Heart right ventricle (tissue), 16 donors: ENCODE results near the gene HYLS1. TPM values are rescaled to one million over a fixed set of nuclear protein-coding genes. Genes with fewer than 3 reads are reported as not detected.

Source experiments
- ATAC-seq, 8 donors: fragments of 200-7000 bp; cut with Tn5 transposase; one replicate each; pipeline ENCODE4 v1.9.1; 2020; ENCODE audit warnings: mild to moderate bottlenecking in 8 of 8, moderate library complexity in 8 of 8, moderate number of reproducible peaks in 1 of 8
- DNase-seq, 2 donors: peaks; one replicate each; pipeline ENCODE4 v3.0.0-alpha.2; 2020
- H3K27ac ChIP-seq, 10 donors: fragments of 200-600 bp; sonication (generic) in 2 of 10; one replicate each; pipeline versions ENCODE4 v1.5.0 to v1.8.0; 2020 to 2022; ENCODE audit warnings: mild to moderate bottlenecking in 3 of 10
- H3K27me3 ChIP-seq, 7 donors: fragments of 200-600 bp; one replicate each; pipeline ENCODE4 v1.8.0; 2021 to 2022; ENCODE audit warnings: mild to moderate bottlenecking in 2 of 7
- H3K36me3 ChIP-seq, 9 donors: fragments of 200-600 bp; sonication (generic) in 1 of 9; one replicate each; pipeline versions ENCODE4 v1.5.0 to v1.8.0; 2020 to 2022; ENCODE audit warnings: mild to moderate bottlenecking in 2 of 9
- H3K4me1 ChIP-seq, 9 donors: fragments of 200-600 bp; sonication (generic) in 1 of 9; one replicate each; pipeline versions ENCODE4 v1.5.0 to v1.8.0; 2020 to 2022; ENCODE audit warnings: mild to moderate bottlenecking in 4 of 9
- H3K4me3 ChIP-seq, 10 donors: fragments of 200-600 bp; sonication (generic) in 2 of 10; one replicate each; pipeline versions ENCODE4 v1.5.0 to v1.8.0; 2020 to 2022; ENCODE audit warnings: mild to moderate bottlenecking in 7 of 10, moderate library complexity in 2 of 10
- H3K9me3 ChIP-seq, 11 donors: fragments of 200-600 bp in 10 of 11; sonication (generic) in 2 of 11; one replicate each; pipeline versions ENCODE4 v1.5.0 to v1.8.0; 2013 to 2022; ENCODE audit warnings: mild to moderate bottlenecking in 2 of 11, control low read depth in 1 of 11, moderate library complexity in 1 of 11
- CTCF ChIP-seq, 9 donors: fragments of 200-600 bp; sonication (generic) in 2 of 9; IDR thresholded peaks; one replicate each; pipeline versions ENCODE4 v1.5.0 to v1.8.0; 2021 to 2022; ENCODE audit warnings: antibody characterized with exemption in 9 of 9, mild to moderate bottlenecking in 5 of 9, moderate library complexity in 1 of 9
- WGBS, 2 donors: extraction: QIAGEN DNeasy Blood & Tissue Kit; methylation state at CpG; one replicate each; pipeline ENCODE4 v1.1.7; 2013; ENCODE audit warnings: inconsistent platforms in 1 of 2; 5-methylcytosine and 5-hydroxymethylcytosine counted together
- intact Hi-C, 10 donors: fragments of 100-400 bp; cut with DNase I; formaldehyde crosslinking; loops; one replicate each; pipeline versions ENCODE4 v1.11.1 to v1.14.2; 2022
- polyA plus RNA-seq, 2 donors: library from polyadenylated mRNA; stranded (reverse); fragments of 200-250 nt; gene quantifications; one replicate each; pipeline ENCODE4 v1.2.3, GENCODE V29; 2013
- total RNA-seq, 10 donors: library from RNA; stranded (reverse); fragmentation: NEBNext Ultra II Directional in 3 of 10; extraction: Animal tissue kit (Norgen Biotek cat#: 25700) in 3 of 10; gene quantifications; one replicate each; pipeline versions ENCODE4 v1.2.1 to v1.2.4, GENCODE V29; 2021 to 2023
- donor health status: Arrhythmogenic right ventricular cardiomyopathy.
- donor health status: ischemic (EF 13 %, LVEDD 7.1; RV severe dilation, severe dysfunction).
- donor health status: healthy with polysubstance abuse.
- donor health status: DM: no; HTN: yes; CAD: no.
- donor health status: DM: no; HTN: no; CAD: no.
- donor health status: ischemic (EF 25% LVEDD 6.9; RV normal size, moderate dysfunction).
- donor health status: ischemic (EF 25% LVEDD 5.7; RV mildly dilated, moderate dysfunction).
- donor health status: healthy.
- donor health status: DM: yes; HTN: yes; CAD: no.
- donor health status: Ischemic cardiomyopathy.
- donor health status: ischemic (EF 35%, LVEDD 5.7; RV mildly dilated, moderate dysfunction).
- donor health status: nonischemic (EF 11% LVEDD 7.7; RV severe dilation, severe dysfunction).
- donor health status: DM: yes; HTN: yes; CAD: no.
- donor health status: PGD.
- donor health status: ischemic (EF 29% LVEDD 5.4; RV normal size, mild dysfunction).
- donor health status: nonischemic (EF 23%, LVEDD 6.1; RV moderate dilation, normal function).

Gene HYLS1
- total and polyA plus RNA-seq, 12 donors: 2.0 to 6.4 (median 3.6) TPM

- WGBS, 2 donors: 86 to 92% methylated on average over 6 of the region's 6 CpGs
- no peaks in the 10 kb centered on the region for H3K36me3 ChIP-seq
- TF ChIP-seq CTCF (IDR thresholded peaks at IDR 0.05): no peak
- DNase-seq (no peak), ATAC-seq (no peak)
- H3K9me3 ChIP-seq: no peaks in the 10 kb centered on the region
- H3K27me3 ChIP-seq: peaks cover 0 to 18% (median 0%) of the 10 kb centered on the region in 7 donors
- H3K27ac ChIP-seq: no peak overlapping the region
- no peaks in the 10 kb centered on the region for H3K4me1 ChIP-seq
- intact Hi-C loops: loop anchor here in 1 of 10 donors (5.0 to 10.0 kb wide), 2 partner anchors 63 to 256 kb away; no protein-coding TSS in a partner anchor
- no peak overlapping the region for H3K4me3 ChIP-seq
Measured at GRCh38 chr11:125931668-125932067, 44.2 kb downstream of the HYLS1 start.

- H3K4me1 ChIP-seq: no peaks in the 10 kb centered on the region
- DNase-seq (no peak), ATAC-seq (no peak)
- H3K4me3 ChIP-seq: no peak overlapping the region
- intact Hi-C loops: loop anchor here in 1 of 10 donors (5.0 to 10.0 kb wide), 2 partner anchors 62 to 255 kb away; no protein-coding TSS in a partner anchor
- H3K27me3 ChIP-seq: peaks cover 0 to 18% (median 0%) of the 10 kb centered on the region in 7 donors
- no peaks in the 10 kb centered on the region for H3K9me3 ChIP-seq
- no peak overlapping the region for H3K27ac ChIP-seq
- 84 to 86% methylated on average over 9 of the region's 9 CpGs for WGBS, 2 donors
- no peak for TF ChIP-seq CTCF (IDR thresholded peaks at IDR 0.05)
- no peaks in the 10 kb centered on the region for H3K36me3 ChIP-seq
Measured at GRCh38 chr11:125932301-125932700, 44.8 kb downstream of the HYLS1 start.

- Histone ChIP-seq H3K27ac (no peak overlapping the region), H3K4me3 (no peak overlapping the region), H3K36me3 (no peaks in the 10 kb centered on the region), H3K9me3 (no peaks in the 10 kb centered on the region), H3K27me3 (peaks cover 0 to 18% (median 0%) of the 10 kb centered on the region in 7 donors), H3K4me1 (no peaks in the 10 kb centered on the region)
- ATAC-seq (no peak), DNase-seq (no peak)
- intact Hi-C loops: loop anchor here in 1 of 10 donors (5.0 to 10.0 kb wide), 2 partner anchors 62 to 254 kb away; no protein-coding TSS in a partner anchor
- 70 to 73% methylated on average over 12 of the region's 12 CpGs for WGBS, 2 donors
- no peak for TF ChIP-seq CTCF (IDR thresholded peaks at IDR 0.05)
Measured at GRCh38 chr11:125933030-125933813, 45.8 kb downstream of the HYLS1 start.

DNA sequence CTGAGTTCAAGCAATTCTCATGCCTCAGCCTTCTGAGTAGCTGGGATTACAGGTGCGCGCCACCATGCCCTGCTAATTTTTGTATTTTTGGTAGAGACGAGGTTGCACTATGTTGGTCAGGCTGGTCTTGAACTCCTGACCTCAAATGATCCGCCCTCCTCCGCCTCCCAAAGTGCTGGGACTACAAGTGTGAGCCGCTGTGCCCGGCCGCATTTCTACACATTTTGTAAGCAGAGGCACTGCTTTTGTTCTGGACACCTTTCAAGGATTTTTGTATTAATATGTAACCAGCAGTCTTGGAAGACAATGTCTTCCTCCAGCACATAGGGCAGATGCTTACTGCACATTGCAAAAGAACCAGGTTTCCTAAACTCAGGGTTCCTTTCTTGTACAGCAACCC lies 47.0 kb downstream of the HYLS1 start:
- H3K36me3 ChIP-seq: no peaks in the 10 kb centered on the region
- H3K27me3 ChIP-seq: peaks cover 0 to 15% (median 0%) of the 10 kb centered on the region in 7 donors
- no peak overlapping the region for H3K27ac ChIP-seq
- H3K4me3 ChIP-seq: no peak overlapping the region
- peaks cover 0 to 8% (median 0%) of the 10 kb centered on the region in 9 donors for H3K4me1 ChIP-seq
- intact Hi-C loops: loop anchor here in 1 of 10 donors (5.0 to 10.0 kb wide), 2 partner anchors 60 to 253 kb away; no protein-coding TSS in a partner anchor
- no peaks in the 10 kb centered on the region for H3K9me3 ChIP-seq
- no peak for TF ChIP-seq CTCF (IDR thresholded peaks at IDR 0.05)
- 94 to 96% methylated on average over 8 of the region's 8 CpGs for WGBS, 2 donors
- DNase-seq (no peak), ATAC-seq (no peak)
